Brain microvascular endothelial cell (primary cell): ENCODE measurements around the gene LRRC10.

Experiments
- DNase-seq: peaks from one replicate; pipeline ENCODE4 v3.0.0-alpha.2; 2020
- H3K27ac ChIP-seq: fragments of 250-450 bp; sonication (Bioruptor Pico); 2 replicates; pipeline ENCODE4 v1.5.1; 2020; ENCODE audit warnings: mild to moderate bottlenecking, moderate library complexity
- H3K27me3 ChIP-seq: fragments of 250-450 bp; sonication (Bioruptor Pico); replicated peaks from 2 replicates; pipeline ENCODE4 v1.5.1; 2020; ENCODE audit warnings: mild to moderate bottlenecking
- H3K36me3 ChIP-seq: fragments of 250-450 bp; sonication (Bioruptor Pico); replicated peaks from 2 replicates; pipeline ENCODE4 v1.5.1; 2020; ENCODE audit warnings: mild to moderate bottlenecking
- H3K4me3 ChIP-seq: 2 replicates; pipeline ENCODE4 v1.5.1; 2011; ENCODE audit warnings: low read depth, mild to moderate bottlenecking, control low read depth, low read length, moderate library complexity
- in situ Hi-C: cut with HindIII; loops from 2 replicates; pipeline ENCODE4 v1.10.0; 2017; ENCODE audit warnings: low sequenced_read_pairs, low pct_ligation_motif_present
- TF ChIP-seq, protein P1 (sequence below): IDR thresholded peaks from 2 replicates; pipeline ENCODE4 v1.5.1; 2011; ENCODE audit warnings: low read depth, mild to moderate bottlenecking, moderate library complexity, low read length, control low read depth, inconsistent platforms; ENCODE audit errors: missing control alignments

The LRRC10 gene

GRCh38 chr12:69610729-69611128 lies at the start of gene LRRC10:
TSS of gene LRRC10 (minus strand) at chr12:69610907. CDS start at chr12:69610838, 69 bp downstream.
- TF ChIP-seq, protein P1, sequence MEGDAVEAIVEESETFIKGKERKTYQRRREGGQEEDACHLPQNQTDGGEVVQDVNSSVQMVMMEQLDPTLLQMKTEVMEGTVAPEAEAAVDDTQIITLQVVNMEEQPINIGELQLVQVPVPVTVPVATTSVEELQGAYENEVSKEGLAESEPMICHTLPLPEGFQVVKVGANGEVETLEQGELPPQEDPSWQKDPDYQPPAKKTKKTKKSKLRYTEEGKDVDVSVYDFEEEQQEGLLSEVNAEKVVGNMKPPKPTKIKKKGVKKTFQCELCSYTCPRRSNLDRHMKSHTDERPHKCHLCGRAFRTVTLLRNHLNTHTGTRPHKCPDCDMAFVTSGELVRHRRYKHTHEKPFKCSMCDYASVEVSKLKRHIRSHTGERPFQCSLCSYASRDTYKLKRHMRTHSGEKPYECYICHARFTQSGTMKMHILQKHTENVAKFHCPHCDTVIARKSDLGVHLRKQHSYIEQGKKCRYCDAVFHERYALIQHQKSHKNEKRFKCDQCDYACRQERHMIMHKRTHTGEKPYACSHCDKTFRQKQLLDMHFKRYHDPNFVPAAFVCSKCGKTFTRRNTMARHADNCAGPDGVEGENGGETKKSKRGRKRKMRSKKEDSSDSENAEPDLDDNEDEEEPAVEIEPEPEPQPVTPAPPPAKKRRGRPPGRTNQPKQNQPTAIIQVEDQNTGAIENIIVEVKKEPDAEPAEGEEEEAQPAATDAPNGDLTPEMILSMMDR, result no peak
- Histone ChIP-seq H3K27ac (no peak within 1 kb of the TSS), H3K36me3 (no peaks in the 10 kb centered on the region), H3K4me3 (no peak within 1 kb of the TSS), H3K27me3 (no peaks in the 10 kb centered on the region)
- DNase-seq, result no peak
- in situ Hi-C loops, result no loop called here

DNA sequence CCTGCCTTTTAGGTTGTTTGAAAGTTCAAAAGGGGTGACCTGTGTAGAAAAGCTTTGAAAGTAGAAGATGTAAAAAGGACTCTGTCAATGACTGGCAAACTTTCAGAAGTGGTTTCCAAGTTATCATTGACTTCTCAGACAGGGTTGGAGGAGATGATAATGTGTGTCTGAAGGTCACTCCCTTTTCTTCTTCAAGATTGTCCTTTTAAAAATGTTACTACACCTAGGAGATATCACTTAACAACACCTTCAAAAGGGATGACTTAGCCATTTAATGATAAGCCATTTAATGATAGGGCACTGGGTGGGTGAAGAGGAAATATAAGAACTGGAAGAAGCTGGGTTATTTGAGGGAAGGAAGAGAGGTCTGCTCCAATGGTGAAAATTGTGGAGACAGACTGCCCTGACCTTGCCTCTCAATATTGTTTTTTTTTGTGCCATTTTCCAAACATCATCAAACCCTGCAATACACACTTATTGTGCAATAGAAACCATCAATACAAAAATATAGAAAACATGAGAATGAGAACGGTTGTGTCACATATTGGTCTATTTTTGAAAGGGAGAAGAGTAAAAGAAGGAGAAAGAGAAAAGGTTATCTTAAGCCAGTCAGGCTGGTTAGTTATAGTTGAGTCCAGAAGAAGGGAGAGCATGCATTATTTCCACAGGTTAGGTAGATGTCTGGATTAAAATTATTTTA lies 49.6 kb upstream of the LRRC10 start:
- TF ChIP-seq, protein P1, result no peak
- H3K36me3 ChIP-seq, result no peaks in the 10 kb centered on the region
- in situ Hi-C loops, result no loop called here
- H3K27ac ChIP-seq, result no peak overlapping the region
- no peak overlapping the region for H3K4me3 ChIP-seq
- no peaks in the 10 kb centered on the region for H3K27me3 ChIP-seq
- DNase-seq, result no peak

- TF ChIP-seq, protein P1, result no peak
- in situ Hi-C loops, result no loop called here
- H3K27ac ChIP-seq, result no peak overlapping the region
- no peaks in the 10 kb centered on the region for H3K36me3 ChIP-seq
- H3K27me3 ChIP-seq, result no peaks in the 10 kb centered on the region
- no peak for DNase-seq
- no peak overlapping the region for H3K4me3 ChIP-seq
These were observed 47.5 kb upstream of the LRRC10 start for GRCh38 chr12:69658203-69658602.

DNA sequence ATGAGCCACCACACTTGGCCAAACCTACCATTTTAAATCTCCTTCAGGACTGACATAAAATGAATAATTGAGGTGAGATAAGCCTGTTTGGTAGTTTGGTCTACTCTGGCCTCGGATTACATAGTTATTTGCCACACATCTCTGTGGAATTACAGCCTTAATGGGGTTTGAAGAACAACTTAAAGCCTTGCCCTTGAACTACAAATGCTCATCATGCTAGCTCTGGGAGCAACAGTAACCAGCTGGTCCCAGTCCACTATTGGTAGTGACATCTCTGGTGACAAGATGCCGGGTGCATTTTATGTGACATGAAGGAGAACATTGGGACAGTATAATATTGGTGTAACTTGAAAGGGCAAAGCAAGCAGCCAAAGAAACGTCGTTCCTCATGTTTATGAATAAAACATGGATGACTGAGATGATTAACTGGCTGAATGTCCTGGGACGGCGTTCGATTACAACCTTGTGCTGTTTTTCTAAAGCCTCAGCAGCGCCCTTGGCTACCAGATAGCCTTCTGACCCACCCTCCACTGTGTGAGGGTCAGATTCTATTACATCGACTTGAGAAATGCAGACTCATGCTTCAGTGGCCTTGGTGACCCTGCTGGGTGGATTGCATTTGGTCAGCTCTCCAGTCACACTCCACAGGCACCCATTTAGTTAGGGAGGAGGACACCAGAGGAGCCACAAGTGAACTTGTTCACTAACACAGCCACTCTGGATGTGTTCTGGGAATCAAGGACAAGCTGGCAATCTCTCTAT lies 46.9 kb upstream of the LRRC10 start:
- no peaks in the 10 kb centered on the region for H3K36me3 ChIP-seq
- H3K27me3 ChIP-seq, result no peaks in the 10 kb centered on the region
- no peak overlapping the region for H3K4me3 ChIP-seq
- TF ChIP-seq, protein P1, result no peak
- in situ Hi-C loops, result no loop called here
- peak overlapping the region; percentile 35 for H3K27ac ChIP-seq
- DNase-seq, result peak; percentile 55

DNA sequence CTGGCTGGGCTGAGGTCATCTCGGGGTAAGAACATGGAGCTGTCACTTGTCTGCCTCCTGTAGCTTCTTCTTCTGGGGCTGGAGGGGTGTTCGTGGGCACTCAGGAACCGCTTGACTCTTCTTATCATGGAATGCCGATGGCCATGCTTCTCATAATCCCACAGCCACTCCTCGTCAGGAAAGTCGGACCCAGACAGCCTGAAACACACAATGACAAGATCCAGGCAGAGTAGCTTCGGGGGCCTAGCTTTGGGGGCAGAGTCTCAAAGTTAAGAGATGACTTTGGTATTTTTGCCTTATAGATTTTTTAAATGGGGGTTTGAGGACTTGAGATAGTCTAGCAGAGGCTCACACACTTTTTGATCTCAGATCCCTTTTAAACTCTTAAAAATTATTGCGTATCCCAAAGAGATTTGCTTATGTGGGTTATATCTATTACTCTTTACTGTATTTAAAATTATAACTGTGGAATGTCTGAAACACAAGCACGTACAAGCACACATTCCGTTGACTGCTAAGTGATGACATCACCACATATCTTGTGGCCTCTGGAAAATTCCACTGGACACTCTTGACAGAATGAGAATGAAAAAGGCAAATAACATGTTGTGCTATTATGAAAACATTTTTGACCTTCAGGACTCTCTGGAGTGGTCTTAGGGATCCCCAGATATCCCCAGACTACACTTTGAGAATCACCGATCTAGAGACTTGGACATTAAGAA lies 45.1 kb upstream of the LRRC10 start:
- in situ Hi-C loops, result no loop called here
- TF ChIP-seq, protein P1, result no peak
- peak; percentile 90 for DNase-seq
- no peaks in the 10 kb centered on the region for H3K27me3 ChIP-seq
- no peak overlapping the region for H3K4me3 ChIP-seq
- peak overlapping the region; percentile 86 for H3K27ac ChIP-seq
- no peaks in the 10 kb centered on the region for H3K36me3 ChIP-seq
